Measurements from ENCODE around the gene ABAT. TPM values are rescaled to one million over a fixed set of nuclear protein-coding genes. Genes with fewer than 3 reads are reported as not detected.

Gene ABAT
- total and polyA plus RNA-seq, 4 donors, result 88.3 to 286 (median 191) TPM

DNA sequence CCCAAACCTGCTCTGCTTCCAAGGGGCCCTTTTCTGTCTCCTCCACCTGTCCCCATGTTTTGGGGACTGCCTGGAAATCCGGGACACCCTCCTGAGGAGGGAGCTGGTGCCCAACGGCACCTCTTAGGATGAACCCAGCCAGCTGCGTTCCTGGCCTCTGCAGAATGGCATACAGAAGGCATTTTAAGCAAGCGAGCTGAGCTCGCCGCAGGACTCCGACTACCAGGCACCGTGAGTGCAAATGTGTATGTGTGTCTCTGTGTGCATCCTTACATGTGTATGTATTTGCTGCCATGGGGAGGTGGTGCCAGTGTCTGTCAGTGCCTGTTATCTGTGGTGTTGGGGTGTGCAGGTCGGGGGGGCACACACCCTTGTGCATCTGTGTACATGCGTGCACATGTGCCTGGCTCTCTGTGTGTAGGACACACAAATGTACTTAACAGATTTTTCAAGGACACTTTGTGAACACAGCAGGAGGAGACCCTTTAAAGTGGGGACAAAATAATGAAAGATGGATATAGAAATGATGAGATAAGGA lies 39.3 kb downstream of the ABAT start:
- Histone ChIP-seq H3K4me1 (ENCODE audit: control insufficient read depth, insufficient read depth, low read length) (peaks cover 48% of the 10 kb centered on the region), H3K9me3 (ENCODE audit: control insufficient read depth, insufficient read depth, low read length) (no peaks in the 10 kb centered on the region), H3K27me3 (ENCODE audit: control insufficient read depth, insufficient read depth, low read length) (no peaks in the 10 kb centered on the region), H3K27ac (ENCODE audit: low read depth, low read length) (peak overlapping the region; percentile 89), H3K36me3 (ENCODE audit: control insufficient read depth, insufficient read depth, low read length) (peaks cover 3% of the 10 kb centered on the region), H3K4me3 (ENCODE audit: low read depth, low read length) (peak overlapping the region; percentile 24)
- peak in 3 of 6 donors; percentile 54 to 93 (median 79) for DNase-seq (ENCODE audit: low read depth in 4 of 6, low spot score in 6 of 6)
- WGBS (ENCODE audit: insufficient coverage), result 10% methylated on average over 8 of the region's 10 CpGs

DNA sequence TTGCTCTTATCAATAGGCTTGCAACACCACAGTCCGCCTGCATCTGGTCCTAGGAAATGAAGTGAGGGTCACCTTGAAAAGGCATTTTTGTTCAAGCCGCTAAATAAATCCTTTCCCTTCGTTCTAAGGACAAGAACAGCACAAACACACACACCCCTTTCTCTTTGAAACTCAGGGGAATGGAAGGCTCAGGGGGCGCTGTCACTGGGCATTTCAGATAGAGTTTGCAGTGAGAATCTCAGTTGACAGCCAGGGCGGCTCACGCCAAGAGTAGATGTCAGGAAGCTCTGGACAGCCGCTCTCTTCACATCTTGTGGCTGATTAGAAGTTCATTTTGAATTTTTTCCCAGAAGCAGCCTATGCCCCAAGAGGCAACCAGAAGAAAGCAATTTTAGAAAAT lies 39.8 kb downstream of the ABAT start:
- peak overlapping the region; percentile 89 for H3K27ac ChIP-seq (ENCODE audit: low read depth, low read length)
- H3K36me3 ChIP-seq (ENCODE audit: control insufficient read depth, insufficient read depth, low read length), result peaks cover 3% of the 10 kb centered on the region
- H3K9me3 ChIP-seq (ENCODE audit: control insufficient read depth, insufficient read depth, low read length), result no peaks in the 10 kb centered on the region
- peak overlapping the region; percentile 24 for H3K4me3 ChIP-seq (ENCODE audit: low read depth, low read length)
- 12% methylated on average over 5 of the region's 7 CpGs for WGBS (ENCODE audit: insufficient coverage)
- H3K27me3 ChIP-seq (ENCODE audit: control insufficient read depth, insufficient read depth, low read length), result no peaks in the 10 kb centered on the region
- peak in 2 of 6 donors; percentile 79 to 86 for DNase-seq (ENCODE audit: low read depth in 4 of 6, low spot score in 6 of 6)
- peaks cover 53% of the 10 kb centered on the region for H3K4me1 ChIP-seq (ENCODE audit: control insufficient read depth, insufficient read depth, low read length)

DNA sequence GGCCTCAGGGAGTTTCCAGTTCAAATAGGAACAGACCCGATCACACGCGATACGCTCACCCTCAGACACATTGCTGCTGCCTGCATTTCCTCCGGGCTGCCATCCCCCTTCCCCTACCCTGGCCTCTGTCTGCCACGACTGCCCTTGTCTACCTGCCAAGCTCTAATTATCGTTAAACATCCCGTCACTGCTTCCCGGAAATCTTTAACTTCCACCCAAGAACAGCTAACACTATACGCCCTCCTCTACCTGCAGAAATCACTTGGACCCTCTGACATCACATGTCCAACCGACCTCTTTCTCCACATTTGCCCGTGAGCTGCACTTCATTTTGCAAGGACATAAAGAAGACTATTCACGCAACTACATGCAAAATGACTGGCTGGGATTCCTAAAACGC lies 40.4 kb downstream of the ABAT start:
- Histone ChIP-seq H3K4me1 (ENCODE audit: control insufficient read depth, insufficient read depth, low read length) (peaks cover 59% of the 10 kb centered on the region), H3K4me3 (ENCODE audit: low read depth, low read length) (peak overlapping the region; percentile 24), H3K27me3 (ENCODE audit: control insufficient read depth, insufficient read depth, low read length) (no peaks in the 10 kb centered on the region), H3K27ac (ENCODE audit: low read depth, low read length) (peak overlapping the region; percentile 89), H3K36me3 (ENCODE audit: control insufficient read depth, insufficient read depth, low read length) (peaks cover 3% of the 10 kb centered on the region), H3K9me3 (ENCODE audit: control insufficient read depth, insufficient read depth, low read length) (no peaks in the 10 kb centered on the region)
- DNase-seq (ENCODE audit: low read depth in 4 of 6, low spot score in 6 of 6), result peak in 1 of 6 donors; percentile 67
- 38% methylated on average over 13 of the region's 14 CpGs for whole genome bisulfite sequencing (ENCODE audit: insufficient coverage)

DNA sequence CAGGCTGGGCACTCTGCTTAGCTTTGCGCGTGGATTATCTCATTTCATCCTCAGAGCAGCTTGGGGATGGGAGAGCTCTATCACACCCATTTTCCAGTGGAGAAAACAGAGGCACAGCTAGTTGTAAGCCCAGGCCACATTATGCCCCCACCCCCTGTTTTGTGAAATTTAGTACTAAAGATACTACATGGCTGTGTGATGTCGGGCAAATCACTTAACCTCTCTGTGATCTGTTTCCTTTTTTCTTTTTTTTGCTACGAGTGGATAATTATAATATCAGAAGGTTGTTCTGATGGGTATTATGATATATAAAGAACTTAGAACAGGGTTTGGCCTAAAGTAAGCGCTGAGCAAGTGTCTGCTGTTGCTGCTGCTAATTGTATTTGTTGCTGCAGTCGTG lies 41.6 kb downstream of the ABAT start:
- Histone ChIP-seq H3K27me3 (ENCODE audit: control insufficient read depth, insufficient read depth, low read length) (no peaks in the 10 kb centered on the region), H3K4me3 (ENCODE audit: low read depth, low read length) (no peak overlapping the region), H3K36me3 (ENCODE audit: control insufficient read depth, insufficient read depth, low read length) (no peaks in the 10 kb centered on the region), H3K4me1 (ENCODE audit: control insufficient read depth, insufficient read depth, low read length) (peaks cover 72% of the 10 kb centered on the region), H3K9me3 (ENCODE audit: control insufficient read depth, insufficient read depth, low read length) (no peaks in the 10 kb centered on the region), H3K27ac (ENCODE audit: low read depth, low read length) (no peak overlapping the region)
- DNase-seq (ENCODE audit: low read depth in 4 of 6, low spot score in 6 of 6), result no peak
- 100% methylated on average over 2 of the region's 6 CpGs for WGBS (ENCODE audit: insufficient coverage)

DNA sequence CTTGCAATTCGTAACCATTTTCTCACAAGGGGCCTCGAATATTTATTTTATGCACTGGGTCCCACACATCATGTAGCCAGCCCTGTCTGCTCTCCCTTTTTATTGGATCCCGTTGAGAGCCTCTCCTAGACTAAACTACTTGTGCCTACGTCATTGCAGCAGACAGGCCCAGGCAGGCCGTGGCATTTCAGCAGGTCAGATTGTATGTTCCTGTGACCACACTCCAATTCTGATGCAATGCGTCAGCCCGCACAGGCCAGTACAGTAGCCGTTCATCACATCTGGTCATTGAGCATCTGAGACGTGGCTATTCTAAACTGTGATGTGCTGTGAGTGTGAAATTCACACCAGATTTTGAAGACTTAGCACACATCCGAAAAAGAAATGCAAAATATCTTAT lies 42.2 kb downstream of the ABAT start:
- Histone ChIP-seq H3K27ac (ENCODE audit: low read depth, low read length) (no peak overlapping the region), H3K27me3 (ENCODE audit: control insufficient read depth, insufficient read depth, low read length) (no peaks in the 10 kb centered on the region), H3K9me3 (ENCODE audit: control insufficient read depth, insufficient read depth, low read length) (no peaks in the 10 kb centered on the region), H3K4me1 (ENCODE audit: control insufficient read depth, insufficient read depth, low read length) (peaks cover 77% of the 10 kb centered on the region), H3K4me3 (ENCODE audit: low read depth, low read length) (no peak overlapping the region), H3K36me3 (ENCODE audit: control insufficient read depth, insufficient read depth, low read length) (no peaks in the 10 kb centered on the region)
- 63% methylated on average over 6 of the region's 10 CpGs for WGBS (ENCODE audit: insufficient coverage)
- peak in 1 of 6 donors; percentile 57 for DNase-seq (ENCODE audit: low read depth in 4 of 6, low spot score in 6 of 6)

DNA sequence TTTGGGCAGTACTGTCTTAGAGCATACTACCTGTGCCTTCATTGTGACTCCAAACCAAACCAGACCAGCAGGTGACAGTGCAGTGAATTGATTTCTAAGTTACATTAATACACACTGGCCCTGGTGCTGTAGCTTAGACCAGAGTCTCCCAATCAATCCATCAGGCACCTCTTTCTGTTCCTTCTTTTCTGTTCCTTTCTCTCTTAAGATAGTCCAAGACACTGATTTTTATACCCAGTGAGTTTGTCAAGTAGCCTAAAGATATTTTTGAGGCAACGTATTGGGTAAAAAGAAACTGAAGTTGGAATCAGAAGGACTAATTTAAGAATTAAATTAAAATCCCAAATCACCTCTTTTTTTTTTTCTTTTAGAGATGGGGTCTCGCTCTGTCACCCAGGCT lies 43.1 kb downstream of the ABAT start:
- Histone ChIP-seq H3K4me3 (ENCODE audit: low read depth, low read length) (no peak overlapping the region), H3K4me1 (ENCODE audit: control insufficient read depth, insufficient read depth, low read length) (peaks cover 79% of the 10 kb centered on the region)
- WGBS (ENCODE audit: insufficient coverage), result 100% methylated on average over 1 of the region's 2 CpGs

DNA sequence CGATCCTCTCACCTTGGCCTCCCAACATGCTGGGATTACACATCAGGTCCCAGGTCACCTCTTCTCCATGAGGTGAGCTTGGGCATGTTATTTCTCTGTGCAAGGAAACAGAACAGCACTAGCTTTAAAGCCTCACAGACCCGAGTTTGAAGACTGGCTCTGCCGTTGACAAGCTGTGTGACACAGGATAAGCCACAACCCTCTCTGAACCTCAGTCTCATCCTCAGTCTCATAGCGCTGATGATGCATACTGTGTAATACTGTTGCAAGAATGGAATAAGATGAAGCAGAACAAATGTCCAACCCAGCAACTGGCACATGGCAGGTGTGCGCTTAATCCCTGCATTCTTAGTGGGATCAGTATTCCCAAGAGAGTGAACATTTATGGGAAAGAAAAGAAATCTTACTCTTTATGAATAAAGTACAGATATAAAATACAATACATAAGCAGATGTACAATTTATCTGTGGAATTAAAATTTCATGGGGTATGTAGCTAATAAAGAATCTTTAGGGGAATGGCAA lies 43.5 kb downstream of the ABAT start:
- no peak overlapping the region for H3K4me3 ChIP-seq (ENCODE audit: low read depth, low read length)
- H3K4me1 ChIP-seq (ENCODE audit: control insufficient read depth, insufficient read depth, low read length), result peaks cover 78% of the 10 kb centered on the region
- WGBS (ENCODE audit: insufficient coverage), result 96% methylated on average over 3 of the region's 5 CpGs
- no peaks in the 10 kb centered on the region for H3K9me3 ChIP-seq (ENCODE audit: control insufficient read depth, insufficient read depth, low read length)
- H3K27ac ChIP-seq (ENCODE audit: low read depth, low read length), result no peak overlapping the region
- H3K36me3 ChIP-seq (ENCODE audit: control insufficient read depth, insufficient read depth, low read length), result no peaks in the 10 kb centered on the region
- no peak for DNase-seq (ENCODE audit: low read depth in 4 of 6, low spot score in 6 of 6)
- H3K27me3 ChIP-seq (ENCODE audit: control insufficient read depth, insufficient read depth, low read length), result no peaks in the 10 kb centered on the region

More for the DNA sequence above, 43.1 kb downstream of the ABAT start:
- no peaks in the 10 kb centered on the region for H3K36me3 ChIP-seq (ENCODE audit: control insufficient read depth, insufficient read depth, low read length)
- H3K27me3 ChIP-seq (ENCODE audit: control insufficient read depth, insufficient read depth, low read length), result no peaks in the 10 kb centered on the region
- DNase-seq (ENCODE audit: low read depth in 4 of 6, low spot score in 6 of 6), result no peak
- H3K9me3 ChIP-seq (ENCODE audit: control insufficient read depth, insufficient read depth, low read length), result no peaks in the 10 kb centered on the region
- no peak overlapping the region for H3K27ac ChIP-seq (ENCODE audit: low read depth, low read length)

DNA sequence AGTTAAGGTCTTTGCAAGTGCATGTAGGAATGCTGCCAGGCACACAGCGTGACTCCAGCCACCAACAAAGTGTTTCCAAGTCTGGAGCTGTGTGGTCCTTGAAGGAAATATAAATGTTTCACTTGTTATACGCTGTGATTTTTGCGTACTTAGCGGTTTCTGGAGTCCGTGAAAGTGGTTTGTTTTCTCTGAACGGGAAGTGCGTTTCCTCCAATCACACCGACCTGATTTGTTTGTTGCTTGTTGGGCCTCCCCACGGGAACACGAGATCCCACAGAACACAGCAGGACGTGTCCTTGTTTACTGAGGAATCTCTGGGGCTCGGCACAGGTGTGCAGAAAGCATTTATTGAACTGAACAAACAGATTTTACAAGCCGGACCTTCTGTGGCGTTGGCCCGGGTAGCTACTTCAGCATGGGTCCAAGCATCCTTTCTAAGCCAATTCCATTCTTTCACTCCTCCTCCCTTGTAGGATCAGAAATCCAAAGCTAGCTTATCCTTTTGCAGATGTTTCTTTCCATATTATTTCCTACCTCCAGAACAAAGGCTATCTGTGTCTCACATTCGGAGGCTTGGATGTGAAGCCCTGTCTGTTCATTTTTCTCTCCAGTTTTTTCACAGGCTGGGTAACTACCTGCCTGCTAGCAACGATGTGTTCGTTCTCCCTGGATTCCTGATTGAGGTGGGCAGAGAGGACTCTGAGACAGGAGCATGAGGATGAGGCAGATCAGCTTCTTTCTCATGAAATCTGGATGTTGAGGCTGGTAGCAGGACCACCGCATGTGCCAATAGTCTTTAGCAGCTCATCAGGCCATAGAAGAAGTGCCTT lies 44.6 kb downstream of the ABAT start:
- WGBS (ENCODE audit: insufficient coverage), result 15% methylated on average over 17 of the region's 19 CpGs
- H3K4me1 ChIP-seq (ENCODE audit: control insufficient read depth, insufficient read depth, low read length), result peaks cover 73% of the 10 kb centered on the region
- peak overlapping the region; percentile 90 for H3K27ac ChIP-seq (ENCODE audit: low read depth, low read length)
- no peak overlapping the region for H3K4me3 ChIP-seq (ENCODE audit: low read depth, low read length)
- no peaks in the 10 kb centered on the region for H3K27me3 ChIP-seq (ENCODE audit: control insufficient read depth, insufficient read depth, low read length)
- DNase-seq (ENCODE audit: low read depth in 4 of 6, low spot score in 6 of 6), result peak in 2 of 6 donors; percentile 59 to 69
- no peaks in the 10 kb centered on the region for H3K9me3 ChIP-seq (ENCODE audit: control insufficient read depth, insufficient read depth, low read length)
- no peaks in the 10 kb centered on the region for H3K36me3 ChIP-seq (ENCODE audit: control insufficient read depth, insufficient read depth, low read length)

DNA sequence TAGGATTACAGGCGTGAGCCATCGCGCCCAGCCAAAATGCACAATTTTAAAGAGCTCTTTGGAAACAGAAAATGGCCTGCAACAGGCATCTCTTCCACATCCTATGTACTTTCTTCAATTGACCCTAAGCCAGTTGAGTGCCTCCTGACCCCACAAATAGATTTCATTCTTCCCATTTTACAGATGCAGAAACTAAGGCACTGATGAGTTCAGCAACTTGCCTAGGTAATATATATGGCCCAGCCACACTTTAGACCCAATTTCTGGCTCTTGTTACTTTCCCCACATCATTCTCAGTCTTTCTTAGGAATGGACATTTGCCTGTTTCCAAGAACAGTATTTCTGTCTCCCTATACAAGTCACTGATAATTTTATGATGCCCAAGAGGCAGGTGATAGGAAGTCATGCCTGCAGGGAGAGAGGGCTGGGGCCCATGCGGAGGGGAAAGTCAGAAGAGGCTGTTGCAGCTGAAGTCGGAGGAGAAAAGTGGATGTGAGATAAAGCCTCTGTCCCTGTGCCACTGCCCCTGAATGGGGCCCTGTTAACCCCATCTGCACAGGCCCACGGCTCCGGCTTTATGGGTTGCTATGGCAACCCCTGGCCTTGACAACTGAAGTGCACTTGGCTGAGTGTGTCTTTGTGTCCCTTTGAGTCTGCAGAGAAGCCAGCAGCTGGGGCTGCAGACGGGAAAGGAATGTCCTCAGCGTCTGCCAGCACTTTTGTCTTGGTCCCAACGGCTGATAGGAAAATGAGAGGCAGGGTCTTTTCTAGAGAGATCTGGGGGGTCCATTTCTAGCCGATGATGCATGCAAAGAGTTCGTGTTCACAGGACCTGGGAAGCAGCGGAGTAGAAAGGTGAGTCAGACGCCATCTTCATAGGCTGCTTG lies 45.9 kb downstream of the ABAT start:
- peak; percentile 76 to 97 (median 88) for DNase-seq (ENCODE audit: low read depth in 4 of 6, low spot score in 6 of 6)
- 20% methylated on average over 14 of the region's 14 CpGs for WGBS (ENCODE audit: insufficient coverage)
- Histone ChIP-seq H3K27me3 (ENCODE audit: control insufficient read depth, insufficient read depth, low read length) (no peaks in the 10 kb centered on the region), H3K27ac (ENCODE audit: low read depth, low read length) (peak overlapping the region; percentile 90), H3K36me3 (ENCODE audit: control insufficient read depth, insufficient read depth, low read length) (peaks cover 5% of the 10 kb centered on the region), H3K4me3 (ENCODE audit: low read depth, low read length) (peak overlapping the region; percentile 19), H3K4me1 (ENCODE audit: control insufficient read depth, insufficient read depth, low read length) (peaks cover 60% of the 10 kb centered on the region), H3K9me3 (ENCODE audit: control insufficient read depth, insufficient read depth, low read length) (no peaks in the 10 kb centered on the region)

Measured in spinal cord (tissue), 10 donors.